GM23338 (cell line): ENCODE results near the gene ST3GAL6.

ENCODE experiments used
- CREB1 ChIP-seq: fragments of 250-450 bp; sonication (Bioruptor Pico); IDR thresholded peaks from 2 replicates; pipeline ENCODE4 v1.5.0; 2020; ENCODE audit warnings: low read depth, mild to moderate bottlenecking, moderate library complexity
- CTCF ChIP-seq, 2 experiments: fragments of 200-600 bp in 1 of 2; sonication (generic) in 1 of 2; conservative IDR thresholded peaks; 2 replicates each; pipeline versions ENCODE4 v1.5.1 to v1.6.1; 2016 to 2017; ENCODE audit warnings: antibody characterized with exemption in 2 of 2, low read depth in 2 of 2, mild to moderate bottlenecking in 2 of 2, moderate library complexity in 1 of 2
- EZH2 ChIP-seq: fragments of 200-600 bp; sonication (generic); IDR thresholded peaks from one replicate; pipeline ENCODE4 v1.8.0; 2017; ENCODE audit warnings: antibody characterized with exemption, mild to moderate bottlenecking, low read depth; ENCODE audit not compliant: unreplicated experiment
- EZH2phosphoT487 ChIP-seq: fragments of 200-600 bp; sonication (generic); IDR thresholded peaks from one replicate; pipeline ENCODE4 v1.8.1; 2018; ENCODE audit warnings: antibody characterized with exemption; ENCODE audit not compliant: unreplicated experiment
- JUNB ChIP-seq: IDR thresholded peaks from one replicate; pipeline ENCODE4 v1.6.1; 2016; ENCODE audit warnings: antibody characterized with exemption; ENCODE audit not compliant: unreplicated experiment
- POLR2AphosphoS5 ChIP-seq: IDR thresholded peaks from 2 replicates; pipeline ENCODE4 v1.6.1; 2016; ENCODE audit warnings: antibody characterized with exemption, low read depth
- TF ChIP-seq, protein P1 (sequence below): IDR thresholded peaks from one replicate; pipeline ENCODE4 v1.6.1; 2018; ENCODE audit warnings: antibody characterized with exemption; ENCODE audit not compliant: unreplicated experiment

DNA sequence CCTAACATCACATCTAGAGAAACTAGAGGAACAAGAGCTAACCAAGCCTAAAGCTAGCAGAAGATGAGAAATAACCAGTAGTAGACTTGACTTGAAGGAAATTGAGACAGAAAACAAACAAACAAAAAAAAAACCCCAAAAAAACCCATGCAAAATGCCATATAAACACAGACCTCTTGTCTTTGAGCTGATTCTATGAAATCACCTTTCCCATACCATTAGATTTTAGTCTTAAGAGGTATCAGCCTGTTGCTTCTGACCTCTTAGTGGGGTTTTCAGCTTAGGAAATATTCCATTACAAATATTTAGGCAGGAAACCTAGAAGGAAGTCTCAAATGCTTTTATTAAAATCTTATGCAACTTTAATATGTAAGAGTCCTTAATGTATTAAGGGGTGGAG, 23.9 kb upstream of the ST3GAL6 start:
- TF ChIP-seq CTCF (conservative IDR thresholded peaks at IDR 0.05; ENCODE audit: low read depth in 2 of 2) (no peak), EZH2phosphoT487 (no peak), JUNB (no peak), EZH2 (no peak), POLR2AphosphoS5 (no peak), CREB1 (CRISPR knock-in tag) (no peak)
- TF ChIP-seq, protein P1, sequence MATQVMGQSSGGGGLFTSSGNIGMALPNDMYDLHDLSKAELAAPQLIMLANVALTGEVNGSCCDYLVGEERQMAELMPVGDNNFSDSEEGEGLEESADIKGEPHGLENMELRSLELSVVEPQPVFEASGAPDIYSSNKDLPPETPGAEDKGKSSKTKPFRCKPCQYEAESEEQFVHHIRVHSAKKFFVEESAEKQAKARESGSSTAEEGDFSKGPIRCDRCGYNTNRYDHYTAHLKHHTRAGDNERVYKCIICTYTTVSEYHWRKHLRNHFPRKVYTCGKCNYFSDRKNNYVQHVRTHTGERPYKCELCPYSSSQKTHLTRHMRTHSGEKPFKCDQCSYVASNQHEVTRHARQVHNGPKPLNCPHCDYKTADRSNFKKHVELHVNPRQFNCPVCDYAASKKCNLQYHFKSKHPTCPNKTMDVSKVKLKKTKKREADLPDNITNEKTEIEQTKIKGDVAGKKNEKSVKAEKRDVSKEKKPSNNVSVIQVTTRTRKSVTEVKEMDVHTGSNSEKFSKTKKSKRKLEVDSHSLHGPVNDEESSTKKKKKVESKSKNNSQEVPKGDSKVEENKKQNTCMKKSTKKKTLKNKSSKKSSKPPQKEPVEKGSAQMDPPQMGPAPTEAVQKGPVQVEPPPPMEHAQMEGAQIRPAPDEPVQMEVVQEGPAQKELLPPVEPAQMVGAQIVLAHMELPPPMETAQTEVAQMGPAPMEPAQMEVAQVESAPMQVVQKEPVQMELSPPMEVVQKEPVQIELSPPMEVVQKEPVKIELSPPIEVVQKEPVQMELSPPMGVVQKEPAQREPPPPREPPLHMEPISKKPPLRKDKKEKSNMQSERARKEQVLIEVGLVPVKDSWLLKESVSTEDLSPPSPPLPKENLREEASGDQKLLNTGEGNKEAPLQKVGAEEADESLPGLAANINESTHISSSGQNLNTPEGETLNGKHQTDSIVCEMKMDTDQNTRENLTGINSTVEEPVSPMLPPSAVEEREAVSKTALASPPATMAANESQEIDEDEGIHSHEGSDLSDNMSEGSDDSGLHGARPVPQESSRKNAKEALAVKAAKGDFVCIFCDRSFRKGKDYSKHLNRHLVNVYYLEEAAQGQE = no peak
